ENCODE measurements around the gene STS. TPM values are rescaled to one million over a fixed set of nuclear protein-coding genes. Genes with fewer than 3 reads are reported as not detected.

STS gene
- total RNA-seq, 2 donors from 2014 or later = 6.2 to 7.0 TPM

- no peak overlapping the region for H3K27ac ChIP-seq
- no peak for DNase-seq (ENCODE audit: low spot score)
- no peak overlapping the region for H3K4me3 ChIP-seq
- H3K27me3 ChIP-seq = no peaks in the 10 kb centered on the region
- no peaks in the 10 kb centered on the region for H3K36me3 ChIP-seq
- TF ChIP-seq CTCF (IDR thresholded peaks at IDR 0.05) = no peak
- H3K9me3 ChIP-seq = peaks cover 0 to 9% of the 10 kb centered on the region in 2 donors
- no peaks in the 10 kb centered on the region for H3K4me1 ChIP-seq
These were observed 8.1 kb upstream of the STS start for GRCh38 chrX:7139202-7140081.

- no peak for TF ChIP-seq CTCF (IDR thresholded peaks at IDR 0.05)
- no peak overlapping the region for H3K27ac ChIP-seq
- no peaks in the 10 kb centered on the region for H3K36me3 ChIP-seq
- H3K27me3 ChIP-seq = no peaks in the 10 kb centered on the region
- peaks cover 0 to 6% of the 10 kb centered on the region in 2 donors for H3K4me1 ChIP-seq
- H3K9me3 ChIP-seq = peaks cover 0 to 9% of the 10 kb centered on the region in 2 donors
- H3K4me3 ChIP-seq = no peak overlapping the region
- DNase-seq (ENCODE audit: low spot score) = no peak
These were observed 4.4 kb upstream of the STS start for GRCh38 chrX:7143076-7143475.

- H3K27ac ChIP-seq = no peak overlapping the region
- peaks cover 0 to 6% of the 10 kb centered on the region in 2 donors for H3K4me1 ChIP-seq
- peaks cover 0 to 9% of the 10 kb centered on the region in 2 donors for H3K9me3 ChIP-seq
- H3K36me3 ChIP-seq = no peaks in the 10 kb centered on the region
- H3K27me3 ChIP-seq = no peaks in the 10 kb centered on the region
- no peak overlapping the region for H3K4me3 ChIP-seq
- TF ChIP-seq CTCF (IDR thresholded peaks at IDR 0.05) = no peak
- no peak for DNase-seq (ENCODE audit: low spot score)
These were observed 3.5 kb upstream of the STS start for GRCh38 chrX:7143941-7144525.

GRCh38 chrX:7145454-7145853 lies 2.1 kb upstream of the STS start:
- no peak for DNase-seq (ENCODE audit: low spot score)
- H3K4me1 ChIP-seq = peaks cover 0 to 6% of the 10 kb centered on the region in 2 donors
- H3K27me3 ChIP-seq = no peaks in the 10 kb centered on the region
- peaks cover 0 to 9% of the 10 kb centered on the region in 2 donors for H3K9me3 ChIP-seq
- no peak overlapping the region for H3K27ac ChIP-seq
- H3K36me3 ChIP-seq = no peaks in the 10 kb centered on the region
- no peak for TF ChIP-seq CTCF (IDR thresholded peaks at IDR 0.05)
- no peak overlapping the region for H3K4me3 ChIP-seq

- DNase-seq (ENCODE audit: low spot score) = no peak
- no peaks in the 10 kb centered on the region for H3K27me3 ChIP-seq
- H3K9me3 ChIP-seq = peaks cover 0 to 7% of the 10 kb centered on the region in 2 donors
- H3K4me1 ChIP-seq = peaks cover 0 to 6% of the 10 kb centered on the region in 2 donors
- H3K36me3 ChIP-seq = no peaks in the 10 kb centered on the region
- H3K27ac ChIP-seq = no peak overlapping the region
- no peak overlapping the region for H3K4me3 ChIP-seq
- TF ChIP-seq CTCF (IDR thresholded peaks at IDR 0.05) = no peak
These were observed 1.4 kb upstream of the STS start for GRCh38 chrX:7146020-7146702.

All from right atrium auricular region (tissue), 2 donors.